HCT116 (cell line): Measurements from ENCODE around the gene HMCN1. TPM values are rescaled to one million over a fixed set of nuclear protein-coding genes. Genes with fewer than 3 reads are reported as not detected.

Source experiments
- ATAC-seq: fragments of 200-7000 bp; cut with Tn5 transposase; 2 replicates; pipeline ENCODE4 v1.9.1; 2020; ENCODE audit warnings: mild to moderate bottlenecking, moderate library complexity
- BruUV-seq: library from RNA; stranded (reverse); fragments of 400-500 nt; replicated peaks from 2 replicates; lab custom pipeline; 2021; lab: Mats Ljungman, UMichigan
- CTCF ChIA-PET: fragments of 300-600 bp; sonication (Branson Sonifier 250); formaldehyde crosslinking; loops from one replicate; lab custom pipeline; 2021; ENCODE audit warnings: antibody characterized with exemption; lab: Charles Lee
- POLR2A ChIA-PET: fragments of 300-600, 350-600 bp; sonication (Branson Sonifier 250); formaldehyde crosslinking; loops from one replicate; lab custom pipeline; 2021; ENCODE audit warnings: antibody characterized with exemption; lab: Charles Lee
- RAD21 ChIA-PET, 2 experiments: fragments of 300-600 bp; sonication (Branson Sonifier 250); formaldehyde crosslinking; loops; one replicate each; lab custom pipeline; 2023; ENCODE audit warnings: low total read pairs in 2 of 2; ENCODE audit not compliant: uncharacterized antibody in 2 of 2, unreplicated experiment in 2 of 2, low non-redundant PET in 1 of 2; lab: Charles Lee
- DNase-seq: peaks from one replicate; pipeline ENCODE4 v3.0.0-alpha.2; 2010; ENCODE audit warnings: low read depth, low spot score
- H2AFZ ChIP-seq: fragments of 200-600 bp; shearing (Covaris generic), sonication (generic); 2 replicates; pipeline ENCODE4 v1.6.1; 2017; ENCODE audit warnings: low read depth, mixed run types, mixed read lengths, antibody characterized with exemption, low read length; ENCODE audit not compliant: poor library complexity, severe bottlenecking
- H3K27ac ChIP-seq: 2 replicates; pipeline ENCODE4 v1.5.1; 2012; ENCODE audit warnings: low read depth, low read length
- H3K27me3 ChIP-seq: fragments of 200-600 bp; sonication (generic); 2 replicates; pipeline ENCODE4 v1.6.1; 2016; ENCODE audit warnings: mixed run types, low read length, mixed read lengths; ENCODE audit not compliant: insufficient read depth
- H3K36me3 ChIP-seq, 2 experiments: fragments of 200-500 bp in 1 of 2; fragments of 200-600 bp in 1 of 2; sonication (Bioruptor generic) in 1 of 2; sonication (generic) in 1 of 2; 2 replicates each; pipeline versions ENCODE4 v1.5.1 to v1.6.1; 2014 to 2016; ENCODE audit warnings: low read length in 2 of 2, inconsistent platforms in 1 of 2, mixed read lengths in 1 of 2, mixed run types in 1 of 2; ENCODE audit not compliant: insufficient read depth in 2 of 2, control insufficient read depth in 1 of 2
- H3K4me1 ChIP-seq, 2 experiments: fragments of 200-600 bp in 1 of 2; sonication (generic) in 1 of 2; 2 replicates each; pipeline versions ENCODE4 v1.5.1 to v1.6.1; 2012 to 2017; ENCODE audit warnings: low read length in 2 of 2, inconsistent platforms in 1 of 2, mild to moderate bottlenecking in 1 of 2, mixed read lengths in 1 of 2, mixed run types in 1 of 2, moderate library complexity in 1 of 2; ENCODE audit not compliant: insufficient read depth in 2 of 2, control insufficient read depth in 1 of 2
- H3K4me2 ChIP-seq: fragments of 200-600 bp; sonication (generic); 2 replicates; pipeline ENCODE4 v1.6.1; 2017; ENCODE audit warnings: mixed run types, low read length, mixed read lengths
- H3K4me3 ChIP-seq, 2 experiments: fragments of 200-600 bp in 1 of 2; sonication (generic) in 1 of 2; replicated peaks in 1 of 2; 2 replicates each; pipeline ENCODE4 v1.5.1; 2011 to 2016; ENCODE audit warnings: low read length in 2 of 2, control low read depth in 1 of 2, low read depth in 1 of 2, mild to moderate bottlenecking in 1 of 2, mixed read lengths in 1 of 2, mixed run types in 1 of 2
- H3K79me2 ChIP-seq: fragments of 200-600 bp; sonication (generic); 2 replicates; pipeline ENCODE4 v1.6.1; 2017; ENCODE audit warnings: mild to moderate bottlenecking, mixed run types, low read length, moderate library complexity, mixed read lengths; ENCODE audit not compliant: insufficient read depth
- H3K9ac ChIP-seq: fragments of 200-600 bp; sonication (generic); 2 replicates; pipeline ENCODE4 v1.6.1; 2016; ENCODE audit warnings: low read length, mixed read lengths
- H3K9me2 ChIP-seq: fragments of 200-600 bp; sonication (generic), shearing (Covaris generic); 2 replicates; pipeline ENCODE4 v1.6.1; 2017; ENCODE audit warnings: mixed run types, mild to moderate bottlenecking, moderate library complexity; ENCODE audit not compliant: insufficient read depth
- H3K9me3 ChIP-seq, 2 experiments: fragments of 200-500 bp in 1 of 2; fragments of 200-600 bp in 1 of 2; sonication (Bioruptor generic) in 1 of 2; sonication (generic) in 1 of 2; 2 replicates each; pipeline ENCODE4 v1.6.1; 2014 to 2017; ENCODE audit warnings: low read length in 2 of 2, mixed read lengths in 2 of 2, inconsistent platforms in 1 of 2, low read depth in 1 of 2, mild to moderate bottlenecking in 1 of 2, mixed run types in 1 of 2, moderate library complexity in 1 of 2; ENCODE audit not compliant: control insufficient read depth in 1 of 2, insufficient read depth in 1 of 2
- H4K20me1 ChIP-seq: fragments of 200-600 bp; sonication (generic), shearing (Covaris generic); 2 replicates; pipeline ENCODE4 v1.6.1; 2017; ENCODE audit warnings: mixed run types, mild to moderate bottlenecking, moderate library complexity; ENCODE audit not compliant: insufficient read depth
- ATF3 ChIP-seq: IDR thresholded peaks from 2 replicates; pipeline ENCODE4 v1.6.1; 2012
- CBX3 ChIP-seq: IDR thresholded peaks from 2 replicates; pipeline ENCODE4 v1.6.1; 2012; ENCODE audit warnings: low read depth
- CEBPB ChIP-seq: IDR thresholded peaks from 2 replicates; pipeline ENCODE4 v1.6.1; 2012; ENCODE audit warnings: low read depth
- EGR1 ChIP-seq: IDR thresholded peaks from 2 replicates; pipeline ENCODE4 v1.6.1; 2012; ENCODE audit warnings: low read depth
- ELF1 ChIP-seq: IDR thresholded peaks from 2 replicates; pipeline ENCODE4 v1.6.1; 2012; ENCODE audit warnings: low read depth, borderline replicate concordance
- EZH2 ChIP-seq: fragments of 200-600 bp; sonication (generic); IDR thresholded peaks from 2 replicates; pipeline ENCODE4 v1.6.1; 2017; ENCODE audit warnings: antibody characterized with exemption, mixed run types
- EZH2phosphoT487 ChIP-seq: fragments of 200-600 bp; IDR thresholded peaks from 2 replicates; pipeline ENCODE4 v1.6.1; 2018; ENCODE audit warnings: antibody characterized with exemption, borderline replicate concordance
- JUND ChIP-seq: IDR thresholded peaks from 2 replicates; pipeline ENCODE4 v1.6.1; 2012
- MAX ChIP-seq: IDR thresholded peaks from 2 replicates; pipeline ENCODE4 v1.6.1; 2012
- POLR2A ChIP-seq: IDR thresholded peaks from 2 replicates; pipeline ENCODE4 v1.7.0; 2011; ENCODE audit warnings: borderline replicate concordance; ENCODE audit not compliant: insufficient read depth, insufficient read length; ENCODE audit errors: extremely low read depth
- POLR2AphosphoS5 ChIP-seq: IDR thresholded peaks from 2 replicates; pipeline ENCODE4 v1.6.1; 2011; ENCODE audit warnings: mild to moderate bottlenecking, low read depth, low read length, moderate library complexity
- RAD21 ChIP-seq: IDR thresholded peaks from 2 replicates; pipeline ENCODE4 v1.6.1; 2012; ENCODE audit warnings: low read depth, mild to moderate bottlenecking
- REST ChIP-seq: IDR thresholded peaks from 2 replicates; pipeline ENCODE4 v1.6.1; 2012; ENCODE audit warnings: low read depth
- SRF ChIP-seq: IDR thresholded peaks from 2 replicates; pipeline ENCODE4 v1.6.1; 2012; ENCODE audit warnings: low read depth
- TCF7L2 ChIP-seq: IDR thresholded peaks from 2 replicates; pipeline ENCODE4 v1.7.0; 2011; ENCODE audit warnings: borderline replicate concordance, inconsistent platforms; ENCODE audit not compliant: insufficient read depth, insufficient read length; ENCODE audit errors: extremely low read depth
- ZBTB33 ChIP-seq: IDR thresholded peaks from 2 replicates; pipeline ENCODE4 v1.6.1; 2011; ENCODE audit warnings: mild to moderate bottlenecking, low read length, moderate library complexity; ENCODE audit not compliant: insufficient replicate concordance; ENCODE audit errors: extremely low read depth
- ZFX ChIP-seq: fragments of 450-650 bp; IDR thresholded peaks from 2 replicates; pipeline ENCODE4 v1.6.1; 2017
- intact Hi-C: fragments of 100-400 bp; cut with micrococcal nuclease; formaldehyde crosslinking; loops from 2 replicates; pipeline ENCODE4 v1.10.0; 2022
- total RNA-seq: library from RNA; stranded (reverse); gene quantifications from one replicate; pipeline ENCODE4 v1.2.1, GENCODE V29; 2021; ENCODE audit not compliant: unreplicated experiment

Gene HMCN1
- total RNA-seq, 1 experiment from 2014 or later = 0.59 TPM

- Histone ChIP-seq H3K4me1 (no peaks in the 10 kb centered on the region), H3K9ac (no peak overlapping the region), H3K27ac (no peak overlapping the region), H2AFZ (no peak overlapping the region), H3K9me3 (no peaks in the 10 kb centered on the region), H3K9me2 (no peaks in the 10 kb centered on the region), H3K4me2 (no peak overlapping the region), H4K20me1 (no peaks in the 10 kb centered on the region), H3K79me2 (no peaks in the 10 kb centered on the region), H3K4me3 (no peak overlapping the region), H3K27me3 (no peaks in the 10 kb centered on the region), H3K36me3 (no peaks in the 10 kb centered on the region)
- no peak for TF ChIP-seq SRF
- no peak for TF ChIP-seq EGR1
- TF ChIP-seq EZH2 = no peak
- TF ChIP-seq CBX3 = no peak
- TF ChIP-seq POLR2AphosphoS5 = no peak
- no peak for TF ChIP-seq ELF1
- intact Hi-C loops = no loop called here
- no TSS peak for BruUV-seq
- ATAC-seq (no peak), DNase-seq (no peak)
- ChIA-PET RAD21 (no interaction called here), POLR2A (no interaction called here), CTCF (no interaction called here)
Observed at GRCh38 chr1:185742403-185742802, 8.2 kb downstream of the HMCN1 start.

- intact Hi-C loops = no loop called here
- BruUV-seq = no TSS peak
- no peak for TF ChIP-seq TCF7L2
- TF ChIP-seq POLR2A = no peak
- TF ChIP-seq JUND = no peak
- TF ChIP-seq CEBPB = no peak
- TF ChIP-seq ZFX = no peak
- no peak for TF ChIP-seq POLR2AphosphoS5
- TF ChIP-seq EGR1 = no peak
- no peak for TF ChIP-seq ATF3
- TF ChIP-seq ZBTB33 = no peak
- no peak for TF ChIP-seq RAD21
- TF ChIP-seq SRF = no peak
- TF ChIP-seq MAX = no peak
- TF ChIP-seq REST = no peak
- no peak for TF ChIP-seq EZH2phosphoT487
- TF ChIP-seq ELF1 = no peak
Observed at GRCh38 chr1:185745165-185745564, 11.0 kb downstream of the HMCN1 start.

More at GRCh38 chr1:185745165-185745564, 11.0 kb downstream of the HMCN1 start:
- no peak overlapping the region for H2AFZ ChIP-seq
- H3K9me2 ChIP-seq = no peaks in the 10 kb centered on the region
- H3K36me3 ChIP-seq = no peaks in the 10 kb centered on the region
- ChIA-PET CTCF (no interaction called here), POLR2A (no interaction called here), RAD21 (no interaction called here)
- no peaks in the 10 kb centered on the region for H3K79me2 ChIP-seq
- H3K4me2 ChIP-seq = no peak overlapping the region
- no peak overlapping the region for H3K27ac ChIP-seq
- no peaks in the 10 kb centered on the region for H4K20me1 ChIP-seq
- no peak overlapping the region for H3K9ac ChIP-seq
- no peaks in the 10 kb centered on the region; a peak in 1 of 4 replicates for H3K4me1 ChIP-seq
- no peak overlapping the region for H3K4me3 ChIP-seq
- no peak for DNase-seq
- ATAC-seq = no peak
- no peaks in the 10 kb centered on the region for H3K27me3 ChIP-seq
- no peaks in the 10 kb centered on the region for H3K9me3 ChIP-seq
